ENCODE results near the gene BOC.

BOC gene

GRCh38 chr3:113241292-113242095 is 30.1 kb downstream of the BOC start:
- no peak overlapping the region for H3K4me3 ChIP-seq (ENCODE audit: low read depth, low read length)
- TF ChIP-seq CTCF (IDR thresholded peaks at IDR 0.05; ENCODE audit: low read depth, low read length, missing control alignments), result no peak
- DNase-seq (ENCODE audit: low read depth), result no peak

GRCh38 chr3:113242096-113242581 is 30.8 kb downstream of the BOC start:
- no peak for TF ChIP-seq CTCF (IDR thresholded peaks at IDR 0.05; ENCODE audit: low read depth, low read length, missing control alignments)
- DNase-seq (ENCODE audit: low read depth), result no peak
- no peak overlapping the region for H3K4me3 ChIP-seq (ENCODE audit: low read depth, low read length)

- no peak for DNase-seq (ENCODE audit: low read depth)
- H3K4me3 ChIP-seq (ENCODE audit: low read depth, low read length), result no peak overlapping the region
- no peak for TF ChIP-seq CTCF (IDR thresholded peaks at IDR 0.05; ENCODE audit: low read depth, low read length, missing control alignments)
These were observed 31.7 kb downstream of the BOC start for GRCh38 chr3:113243071-113243470.

- TF ChIP-seq CTCF (IDR thresholded peaks at IDR 0.05; ENCODE audit: low read depth, low read length, missing control alignments), result no peak
- H3K4me3 ChIP-seq (ENCODE audit: low read depth, low read length), result no peak overlapping the region
- DNase-seq (ENCODE audit: low read depth), result no peak
These were observed 32.5 kb downstream of the BOC start for GRCh38 chr3:113243846-113244245.

GRCh38 chr3:113245761-113246161 is 34.4 kb downstream of the BOC start:
- TF ChIP-seq CTCF (IDR thresholded peaks at IDR 0.05; ENCODE audit: low read depth, low read length, missing control alignments), result no peak
- no peak overlapping the region for H3K4me3 ChIP-seq (ENCODE audit: low read depth, low read length)
- DNase-seq (ENCODE audit: low read depth), result no peak

GRCh38 chr3:113247068-113247467 is 35.7 kb downstream of the BOC start:
- no peak for TF ChIP-seq CTCF (IDR thresholded peaks at IDR 0.05; ENCODE audit: low read depth, low read length, missing control alignments)
- no peak overlapping the region for H3K4me3 ChIP-seq (ENCODE audit: low read depth, low read length)

More at GRCh38 chr3:113247068-113247467, 35.7 kb downstream of the BOC start:
- DNase-seq (ENCODE audit: low read depth), result no peak

Measured in GM12864 (cell line).